ENCODE measurements around the gene PASK. TPM values are rescaled to one million over a fixed set of nuclear protein-coding genes. Genes with fewer than 3 reads are reported as not detected.

Gene PASK
- polyA plus RNA-seq, 1 donor (not counting 4 experiments of a cell fraction or from before 2014, with no cell fraction given), result 4.3 TPM

- H2AFZ ChIP-seq (ENCODE audit: control insufficient read depth, low read length), result no peak overlapping the region
- no peak for FAIRE-seq
- peaks cover 7% of the 10 kb centered on the region for H3K27me3 ChIP-seq (ENCODE audit: control insufficient read depth, extremely low read depth, insufficient read depth, low read length)
- no peak for DNase-seq (ENCODE audit: low read depth, low spot score)
- no peak overlapping the region for H3K9ac ChIP-seq (ENCODE audit: control insufficient read depth, extremely low read depth, insufficient read depth, low read length)
- no peak overlapping the region for H3K4me3 ChIP-seq (ENCODE audit: control insufficient read depth in 2 of 3, extremely low read depth in 1 of 3, insufficient read depth in 2 of 3, low read depth in 1 of 3, low read length in 3 of 3)
- no peak overlapping the region for H3K27ac ChIP-seq (ENCODE audit: control insufficient read depth, insufficient read depth, low read length)
- H3K4me1 ChIP-seq (ENCODE audit: control insufficient read depth, extremely low read depth, insufficient read depth, low read length), result no peaks in the 10 kb centered on the region
- dilution Hi-C loops (cut with MboI; ENCODE audit: extremely low pct_ligation_motif_present, low sequenced_read_pairs), result no loop called here
- H3K4me2 ChIP-seq (ENCODE audit: control insufficient read depth, extremely low read depth, insufficient read depth, low read depth, low read length), result no peak overlapping the region
- H3K36me3 ChIP-seq (ENCODE audit: control insufficient read depth in 2 of 2, extremely low read depth in 1 of 2, insufficient read depth in 2 of 2, low read length in 2 of 2), result peaks cover 0 to 2% of the 10 kb centered on the region in 2 experiments
- H3K9me3 ChIP-seq (ENCODE audit: control insufficient read depth, low read depth, low read length), result no peaks in the 10 kb centered on the region
- H4K20me1 ChIP-seq (ENCODE audit: control insufficient read depth, extremely low read depth, insufficient read depth, low read length), result no peaks in the 10 kb centered on the region
- TF ChIP-seq EZH2 (IDR thresholded peaks at IDR 0.05; ENCODE audit: low read length) (no peak), CTCF (optimal IDR thresholded peaks at IDR 0.05 in 1 of 3, IDR thresholded peaks at IDR 0.05 in 1 of 3, conservative IDR thresholded peaks at IDR 0.05 in 1 of 3; ENCODE audit: extremely low read depth in 1 of 3, insufficient read depth in 2 of 3, low read length in 3 of 3) (no peak)
- no peaks in the 10 kb centered on the region for H3K9me1 ChIP-seq (ENCODE audit: control insufficient read depth, extremely low read depth, insufficient read depth, low read length)
- H3K79me2 ChIP-seq (ENCODE audit: control insufficient read depth, insufficient read depth, low read length), result no peaks in the 10 kb centered on the region
Observed at GRCh38 chr2:241072553-241073165, 76.6 kb downstream of the PASK start.

GRCh38 chr2:241072151-241072550 is 77.1 kb downstream of the PASK start:
- Histone ChIP-seq H3K4me2 (ENCODE audit: control insufficient read depth, extremely low read depth, insufficient read depth, low read depth, low read length) (no peak overlapping the region), H3K9ac (ENCODE audit: control insufficient read depth, extremely low read depth, insufficient read depth, low read length) (no peak overlapping the region), H3K79me2 (ENCODE audit: control insufficient read depth, insufficient read depth, low read length) (no peaks in the 10 kb centered on the region), H3K4me1 (ENCODE audit: control insufficient read depth, extremely low read depth, insufficient read depth, low read length) (no peaks in the 10 kb centered on the region), H3K4me3 (ENCODE audit: control insufficient read depth in 2 of 3, extremely low read depth in 1 of 3, insufficient read depth in 2 of 3, low read depth in 1 of 3, low read length in 3 of 3) (no peak overlapping the region), H3K9me3 (ENCODE audit: control insufficient read depth, low read depth, low read length) (no peaks in the 10 kb centered on the region), H3K9me1 (ENCODE audit: control insufficient read depth, extremely low read depth, insufficient read depth, low read length) (no peaks in the 10 kb centered on the region), H2AFZ (ENCODE audit: control insufficient read depth, low read length) (no peak overlapping the region), H4K20me1 (ENCODE audit: control insufficient read depth, extremely low read depth, insufficient read depth, low read length) (no peaks in the 10 kb centered on the region), H3K27me3 (ENCODE audit: control insufficient read depth, extremely low read depth, insufficient read depth, low read length) (peaks cover 7% of the 10 kb centered on the region), H3K36me3 (ENCODE audit: control insufficient read depth in 2 of 2, extremely low read depth in 1 of 2, insufficient read depth in 2 of 2, low read length in 2 of 2) (peaks cover 0 to 2% of the 10 kb centered on the region in 2 experiments), H3K27ac (ENCODE audit: control insufficient read depth, insufficient read depth, low read length) (no peak overlapping the region)
- TF ChIP-seq CTCF (optimal IDR thresholded peaks at IDR 0.05 in 1 of 3, IDR thresholded peaks at IDR 0.05 in 1 of 3, conservative IDR thresholded peaks at IDR 0.05 in 1 of 3; ENCODE audit: extremely low read depth in 1 of 3, insufficient read depth in 2 of 3, low read length in 3 of 3) (no peak), EZH2 (IDR thresholded peaks at IDR 0.05; ENCODE audit: low read length) (no peak)
- dilution Hi-C loops (cut with MboI; ENCODE audit: extremely low pct_ligation_motif_present, low sequenced_read_pairs), result no loop called here
- DNase-seq (ENCODE audit: low read depth, low spot score), result no peak
- FAIRE-seq, result no peak
